Right forelimb (tissue), 1 donor: Measurements from ENCODE around the gene ZNF770.

Experiments used
- DNase-seq: peaks from one replicate; pipeline ENCODE4 v3.0.0-alpha.2; 2018

ZNF770 gene, protein sequence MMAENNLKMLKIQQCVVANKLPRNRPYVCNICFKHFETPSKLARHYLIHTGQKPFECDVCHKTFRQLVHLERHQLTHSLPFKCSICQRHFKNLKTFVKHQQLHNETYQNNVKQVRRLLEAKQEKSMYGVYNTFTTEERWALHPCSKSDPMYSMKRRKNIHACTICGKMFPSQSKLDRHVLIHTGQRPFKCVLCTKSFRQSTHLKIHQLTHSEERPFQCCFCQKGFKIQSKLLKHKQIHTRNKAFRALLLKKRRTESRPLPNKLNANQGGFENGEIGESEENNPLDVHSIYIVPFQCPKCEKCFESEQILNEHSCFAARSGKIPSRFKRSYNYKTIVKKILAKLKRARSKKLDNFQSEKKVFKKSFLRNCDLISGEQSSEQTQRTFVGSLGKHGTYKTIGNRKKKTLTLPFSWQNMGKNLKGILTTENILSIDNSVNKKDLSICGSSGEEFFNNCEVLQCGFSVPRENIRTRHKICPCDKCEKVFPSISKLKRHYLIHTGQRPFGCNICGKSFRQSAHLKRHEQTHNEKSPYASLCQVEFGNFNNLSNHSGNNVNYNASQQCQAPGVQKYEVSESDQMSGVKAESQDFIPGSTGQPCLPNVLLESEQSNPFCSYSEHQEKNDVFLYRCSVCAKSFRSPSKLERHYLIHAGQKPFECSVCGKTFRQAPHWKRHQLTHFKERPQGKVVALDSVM

DNA sequence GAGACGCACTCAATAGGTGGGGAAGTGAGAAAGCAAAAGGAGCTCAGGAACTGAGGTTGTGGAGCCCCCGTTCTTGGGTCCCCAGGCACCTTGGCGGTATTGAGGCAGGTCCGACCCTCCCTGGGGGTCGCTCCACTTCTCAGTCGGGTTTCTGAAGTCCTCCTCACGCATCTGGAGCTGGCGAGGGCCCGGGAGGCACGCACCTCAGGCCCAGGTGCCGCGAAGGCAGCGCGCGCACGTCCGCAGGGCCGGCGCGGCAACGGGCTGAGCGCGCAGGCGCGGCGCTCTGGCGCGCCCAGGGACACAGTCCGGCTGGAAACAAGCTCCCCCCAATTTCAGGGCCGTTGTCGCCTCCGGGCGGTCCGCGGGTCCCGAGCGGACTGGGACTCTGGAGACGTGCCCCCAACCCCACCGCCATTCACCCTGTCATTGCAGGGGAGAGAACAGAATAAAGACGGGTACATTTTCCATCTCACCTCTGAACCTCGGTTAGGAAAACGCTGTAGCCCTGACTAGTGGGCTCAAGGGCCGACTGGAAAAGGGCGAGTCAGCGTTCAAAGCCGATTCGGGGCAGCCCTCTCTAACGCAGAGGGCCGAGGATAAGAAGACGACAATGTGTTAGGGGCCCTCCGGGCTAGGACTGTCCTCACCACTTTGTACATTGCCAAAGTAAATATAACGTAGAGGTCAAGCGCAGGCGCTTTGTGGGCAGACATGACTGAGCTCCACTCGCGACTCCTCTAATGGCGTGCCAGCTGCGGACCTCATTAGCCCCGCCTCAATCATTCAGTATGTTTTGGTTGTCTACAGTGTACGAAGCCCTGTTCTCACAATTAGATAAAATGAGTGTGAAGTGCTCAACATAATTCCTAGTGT, at the start of gene ZNF770:
Gene ZNF770, minus strand, starts transcription at position 261 of the 876 bp plus-strand sequence. CDS start 4,853 bp downstream, outside the sequence.
- DNase-seq: peak; percentile 92

DNA sequence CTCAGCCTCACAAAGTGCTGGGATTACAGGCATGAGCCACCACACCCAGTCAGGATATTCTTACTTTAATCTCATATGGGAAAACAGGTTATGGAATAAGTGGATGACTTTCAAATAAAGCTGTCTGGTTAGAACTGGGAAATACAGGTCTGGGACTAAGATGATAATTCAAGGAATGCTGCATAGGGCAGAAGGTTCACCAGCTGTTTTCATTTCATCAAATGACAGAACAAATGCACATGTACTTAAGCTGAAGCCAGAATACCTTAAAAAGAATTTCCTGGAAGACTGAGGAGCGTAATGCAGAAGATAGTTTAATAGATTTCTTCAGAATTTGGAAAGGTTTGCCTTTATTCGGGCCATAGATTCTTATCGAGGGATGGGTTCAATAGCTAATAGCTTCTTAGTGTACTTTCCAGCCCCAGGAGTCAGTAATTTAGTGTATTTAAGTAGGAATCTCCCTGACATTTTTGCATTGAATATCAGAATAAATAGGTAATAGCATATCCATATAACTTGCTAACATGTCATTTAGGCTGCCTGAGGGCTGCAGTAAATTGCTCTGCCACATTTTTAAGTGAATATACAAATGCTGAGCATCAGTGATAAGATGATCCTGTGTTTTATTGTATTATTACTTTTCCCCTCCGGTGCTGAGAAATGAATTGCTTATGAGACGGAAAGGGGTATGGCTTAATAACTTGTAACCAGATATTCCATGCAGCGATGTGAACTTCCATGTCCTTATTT, 40.3 kb upstream of the ZNF770 start:
- DNase-seq: no peak

DNA sequence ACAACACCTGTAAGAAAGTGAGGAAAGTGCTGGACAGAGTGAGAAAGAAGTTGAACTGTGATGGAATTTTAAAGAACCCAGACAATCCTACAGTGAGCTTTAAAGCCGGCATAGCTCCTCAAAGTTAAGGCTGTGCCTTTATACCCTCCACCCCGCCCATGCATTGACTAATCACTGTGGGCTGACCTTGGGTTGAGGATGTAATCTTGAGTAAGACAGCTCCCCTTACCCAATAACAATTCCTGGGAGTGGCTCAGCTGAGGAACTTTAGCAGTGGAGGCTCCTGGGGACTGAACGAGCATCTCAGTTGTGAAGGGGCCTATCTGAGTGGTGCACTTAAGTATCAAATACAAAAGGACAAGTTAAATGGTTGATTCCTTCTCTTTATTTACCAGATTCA, 35.7 kb upstream of the ZNF770 start:
- DNase-seq: no peak

DNA sequence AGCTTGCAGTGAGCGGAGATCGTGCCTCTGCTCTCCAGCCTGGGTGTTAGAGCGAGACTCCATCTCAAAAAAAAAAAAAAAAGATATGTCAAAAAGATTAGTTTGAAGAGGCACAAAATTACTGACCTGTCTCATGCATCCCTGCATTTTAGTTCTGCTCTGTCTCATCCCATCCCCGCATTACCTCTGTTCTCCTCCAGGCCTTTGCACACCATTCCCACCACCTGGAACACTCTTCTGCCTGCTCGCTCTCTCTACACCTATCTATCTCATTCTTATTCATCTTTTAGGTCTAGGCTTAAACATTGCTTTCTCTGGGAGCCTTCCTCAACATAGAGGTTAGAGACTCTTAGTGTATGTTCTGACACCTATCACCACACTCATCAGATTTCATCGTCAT, 32.9 kb upstream of the ZNF770 start:
- DNase-seq: no peak

DNA sequence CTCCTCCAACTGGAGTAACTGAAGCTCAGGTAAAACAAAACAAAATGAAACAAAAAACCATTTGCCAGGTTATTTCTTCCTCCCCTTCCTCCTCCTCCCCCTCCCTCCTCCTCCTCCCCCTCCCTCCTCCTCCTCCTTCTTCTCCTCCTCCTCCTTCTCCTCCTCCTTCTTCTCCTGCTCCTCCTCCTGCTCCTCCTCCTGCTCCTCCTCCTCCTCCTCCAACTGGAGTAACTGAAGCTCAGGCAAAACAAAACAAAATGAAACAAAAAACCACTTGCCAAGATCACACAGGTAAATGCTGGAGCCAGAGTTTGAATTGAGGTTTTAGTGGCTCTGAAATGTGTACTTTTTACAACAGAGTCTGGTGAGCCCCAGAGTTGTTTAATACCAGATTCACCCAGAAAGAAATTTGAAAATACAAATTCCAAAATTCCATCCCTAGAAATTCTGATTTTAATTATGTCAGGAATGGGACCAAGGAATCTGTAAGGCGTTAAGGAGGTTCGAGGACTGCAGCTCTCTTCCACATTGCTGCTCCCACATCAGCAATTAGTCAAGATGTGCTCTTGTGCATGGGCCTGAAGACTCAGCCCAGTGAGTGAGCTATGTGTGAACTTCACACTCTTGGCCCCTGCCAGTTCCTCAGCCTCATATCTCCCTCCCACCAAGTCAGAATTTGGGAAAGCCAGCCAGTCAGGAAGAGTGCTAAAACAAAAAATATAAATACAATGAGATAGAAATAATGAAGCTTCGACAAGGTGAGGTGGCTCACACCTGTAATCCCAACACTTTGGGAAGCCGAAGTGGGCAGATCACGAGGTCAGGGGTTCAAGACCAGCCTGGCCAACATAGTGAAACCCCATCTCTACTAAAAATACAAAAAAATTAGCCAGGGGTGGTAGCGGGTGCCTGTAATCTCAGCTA, 31.6 kb upstream of the ZNF770 start:
- no peak for DNase-seq

DNA sequence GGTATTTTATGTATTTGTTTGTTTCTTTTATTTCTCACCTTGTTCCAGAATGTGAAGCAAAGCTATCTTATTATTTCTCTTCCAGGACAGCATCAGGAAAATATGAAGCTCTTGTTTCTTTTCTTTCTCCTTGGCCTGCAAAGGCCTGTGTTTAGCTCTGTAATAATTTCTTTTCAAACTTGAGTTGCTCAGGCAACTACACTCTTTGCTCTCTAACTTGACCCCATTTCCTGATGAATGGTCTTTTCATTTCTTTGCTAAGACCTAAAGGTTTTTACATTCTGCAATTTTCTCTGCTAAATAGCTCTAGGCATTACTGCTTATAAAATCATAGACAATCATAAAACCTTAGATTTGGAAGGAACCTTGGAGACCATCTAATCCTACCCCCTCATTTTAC, 26.2 kb upstream of the ZNF770 start:
- no peak for DNase-seq

DNA sequence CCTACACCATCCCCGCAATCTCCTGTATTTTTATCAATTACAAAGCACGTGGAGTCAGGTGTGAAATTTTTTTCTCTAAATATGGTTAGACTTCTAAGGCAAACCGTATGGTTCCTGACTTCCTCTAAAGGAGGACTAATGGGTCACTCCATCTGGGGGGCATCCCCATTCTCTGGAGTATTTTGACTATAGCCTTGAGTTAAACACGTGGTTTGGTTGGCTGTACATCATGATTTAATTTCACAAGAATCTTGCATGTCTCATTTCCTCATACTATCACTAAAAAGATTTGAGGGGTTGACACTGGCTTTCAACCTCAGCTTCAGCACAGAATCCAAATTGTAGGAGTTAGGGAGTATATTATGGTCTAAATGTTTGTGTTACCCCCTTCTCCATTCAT, 25.3 kb upstream of the ZNF770 start:
- no peak for DNase-seq

DNA sequence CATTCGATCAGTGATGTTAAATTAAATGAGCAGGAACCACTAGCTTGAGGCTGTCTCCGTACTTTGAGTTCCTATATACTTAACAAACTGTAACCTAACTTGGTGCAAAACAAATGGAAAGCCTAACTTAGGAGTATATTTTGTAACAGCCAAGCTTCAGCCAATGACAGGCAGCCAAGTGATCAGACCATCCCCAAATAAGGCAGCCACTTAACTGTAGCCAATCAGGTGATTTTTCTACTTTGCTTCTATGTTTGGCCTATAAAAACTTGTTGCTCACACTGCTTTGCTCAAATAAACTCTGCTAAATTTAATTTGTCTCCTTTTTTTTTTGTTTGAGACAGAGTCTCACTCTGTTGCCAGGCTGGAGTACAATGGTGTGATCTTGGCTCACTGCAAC, 19.3 kb upstream of the ZNF770 start:
- no peak for DNase-seq

DNA sequence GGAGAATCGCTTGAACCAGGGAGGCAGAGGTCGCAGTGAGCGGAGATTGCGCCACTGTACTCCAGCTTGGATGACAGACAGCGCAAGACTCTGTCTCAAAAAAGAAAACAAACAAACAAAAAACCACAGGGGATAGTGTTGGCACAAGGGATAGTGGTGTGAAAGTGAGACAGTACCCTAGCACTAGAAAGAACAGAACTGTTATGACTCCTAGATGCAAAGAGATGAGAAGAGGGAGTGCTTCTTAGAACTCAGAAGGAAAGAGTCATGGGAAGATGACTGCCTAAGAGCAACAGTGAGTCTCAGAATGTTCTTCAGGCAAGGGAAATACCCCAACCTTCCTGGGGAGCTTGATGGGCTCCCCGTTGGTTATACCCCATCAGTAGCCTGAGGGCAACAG, 17.8 kb upstream of the ZNF770 start:
- DNase-seq: no peak

DNA sequence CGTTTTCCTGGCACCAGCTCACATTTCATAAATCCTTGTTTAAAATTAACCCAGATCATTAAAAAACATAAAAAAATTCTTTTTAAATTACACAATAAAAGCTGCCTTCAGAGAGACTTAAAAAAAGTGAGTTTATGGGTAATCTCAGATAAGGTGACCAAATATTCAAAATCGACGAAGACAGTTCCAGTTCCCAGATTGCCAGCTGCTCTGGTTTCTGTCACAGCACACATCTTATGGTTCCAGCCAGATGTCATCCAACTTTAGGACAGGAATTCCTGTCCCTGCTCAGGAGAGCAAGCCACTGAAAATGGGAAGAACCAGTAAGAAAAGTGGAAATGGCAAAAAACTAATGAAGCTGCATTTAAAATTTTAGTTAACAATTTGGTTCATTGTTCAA, 15.8 kb upstream of the ZNF770 start:
- no peak for DNase-seq

DNA sequence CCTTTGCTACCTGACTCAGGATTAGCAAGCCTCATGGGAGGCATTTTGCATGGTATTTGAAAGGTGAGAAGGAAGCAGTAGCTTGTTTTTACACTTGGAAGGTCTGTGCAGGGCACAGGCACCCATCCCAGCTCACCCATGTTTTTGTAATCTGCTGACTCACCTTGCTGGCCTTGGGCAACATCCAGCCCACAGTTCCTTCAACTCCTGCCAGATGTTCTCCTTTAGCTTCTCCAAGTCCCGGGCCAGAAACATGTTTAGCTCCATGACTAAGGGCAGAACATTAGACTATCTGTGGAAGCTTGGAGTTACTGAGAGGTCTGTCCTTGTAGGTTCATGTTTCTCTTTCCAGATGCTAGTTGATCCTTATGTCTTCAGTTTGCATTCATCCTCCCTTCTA, 12.4 kb upstream of the ZNF770 start:
- no peak for DNase-seq

DNA sequence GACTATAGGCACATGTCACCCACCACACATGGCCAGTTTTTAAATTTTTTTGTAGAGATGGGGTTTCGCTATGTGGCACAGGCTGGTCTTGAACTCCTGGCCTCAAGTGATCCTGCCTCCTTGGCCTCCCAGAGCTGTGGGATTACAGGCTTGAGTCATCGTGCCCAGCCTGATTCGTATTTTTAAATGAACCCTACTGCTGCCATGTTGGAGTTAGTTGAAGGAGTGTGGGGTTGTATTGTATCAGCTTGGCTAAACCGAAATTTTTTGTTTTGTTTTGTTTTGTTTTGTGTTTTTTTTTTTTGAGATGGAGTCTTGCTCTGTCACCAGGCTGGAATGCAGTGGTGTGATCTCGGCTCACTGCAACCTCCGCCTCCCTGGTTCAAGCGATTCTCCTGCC, 11.8 kb upstream of the ZNF770 start:
- DNase-seq: no peak

DNA sequence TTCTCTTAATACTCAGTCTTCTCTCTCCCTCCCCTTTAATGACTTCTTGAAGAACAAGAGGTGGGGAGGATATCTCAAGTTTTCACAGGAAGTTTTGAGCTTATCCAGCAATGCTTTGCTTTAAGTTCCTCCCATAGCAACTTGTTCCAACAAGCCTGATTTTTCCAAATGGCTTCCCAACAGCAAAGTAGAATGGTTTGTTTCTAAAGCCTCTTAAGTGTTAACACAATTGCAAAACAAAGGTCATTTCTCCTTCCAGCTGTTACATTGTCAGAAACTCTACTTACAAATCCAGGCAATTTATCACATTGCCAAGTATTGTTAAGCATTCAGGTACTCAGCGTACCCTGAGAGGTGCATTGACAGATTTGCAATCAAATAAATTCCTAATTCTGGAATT, 6.8 kb upstream of the ZNF770 start:
- no peak for DNase-seq

DNA sequence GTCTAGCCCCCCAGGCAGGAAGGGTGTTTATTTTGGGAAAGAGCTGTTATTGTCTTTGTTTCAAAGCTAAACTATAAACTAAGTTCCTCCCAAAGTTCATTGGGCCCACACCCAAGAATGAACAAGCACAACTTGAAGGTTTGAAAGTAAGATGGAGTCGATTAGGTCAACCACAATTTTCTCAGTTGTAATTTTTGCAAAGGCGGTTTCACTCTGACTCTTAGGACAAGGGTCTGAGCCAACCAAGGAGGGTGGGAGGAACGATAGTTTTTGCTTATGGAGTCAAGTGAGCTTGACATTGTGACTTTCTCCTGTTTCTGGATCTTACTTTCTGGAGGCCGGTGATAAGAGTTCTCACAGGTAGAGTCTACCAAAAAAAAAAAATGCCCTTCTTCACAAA, 5.8 kb upstream of the ZNF770 start:
- no peak for DNase-seq

DNA sequence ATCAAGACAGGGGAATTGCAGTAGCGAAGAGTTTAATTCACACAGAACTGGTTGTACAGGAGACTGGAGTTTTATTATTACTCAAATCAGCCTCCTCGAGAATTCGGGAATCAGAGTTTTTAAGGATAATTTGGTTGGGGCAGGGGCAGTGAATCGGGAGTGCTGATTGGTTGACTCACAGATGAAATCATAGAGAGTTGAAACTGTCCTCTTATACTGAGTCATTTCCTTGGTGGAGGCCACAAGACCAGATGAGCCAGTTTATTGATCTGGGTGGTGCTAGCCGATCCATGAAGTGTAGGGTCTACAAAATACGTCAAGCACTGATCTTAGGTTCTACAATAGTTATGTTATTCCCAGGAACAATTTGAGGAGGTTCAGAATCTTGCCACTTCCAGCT, 5.3 kb upstream of the ZNF770 start:
- DNase-seq: no peak

DNA sequence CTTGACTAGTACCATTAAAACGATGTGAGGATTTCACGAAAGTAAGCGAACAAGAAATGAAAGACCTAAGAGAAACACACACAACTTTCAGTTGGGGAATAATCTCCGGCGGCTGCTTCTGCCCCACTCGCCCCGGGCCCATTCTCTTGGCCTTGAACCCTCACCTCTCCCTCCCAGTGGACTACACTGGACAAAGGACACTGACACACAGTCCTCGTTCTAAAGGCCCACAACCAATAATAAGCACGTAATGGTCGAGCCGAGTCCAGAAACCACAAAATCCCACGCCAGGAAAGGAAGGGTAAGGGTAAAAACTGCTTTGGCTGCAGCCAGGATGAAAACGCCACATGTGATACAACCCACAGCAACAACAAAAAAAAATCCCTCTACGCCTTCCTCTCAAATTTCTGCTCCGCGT, 469 bp downstream of the ZNF770 start:
- DNase-seq: peak; percentile 49

DNA sequence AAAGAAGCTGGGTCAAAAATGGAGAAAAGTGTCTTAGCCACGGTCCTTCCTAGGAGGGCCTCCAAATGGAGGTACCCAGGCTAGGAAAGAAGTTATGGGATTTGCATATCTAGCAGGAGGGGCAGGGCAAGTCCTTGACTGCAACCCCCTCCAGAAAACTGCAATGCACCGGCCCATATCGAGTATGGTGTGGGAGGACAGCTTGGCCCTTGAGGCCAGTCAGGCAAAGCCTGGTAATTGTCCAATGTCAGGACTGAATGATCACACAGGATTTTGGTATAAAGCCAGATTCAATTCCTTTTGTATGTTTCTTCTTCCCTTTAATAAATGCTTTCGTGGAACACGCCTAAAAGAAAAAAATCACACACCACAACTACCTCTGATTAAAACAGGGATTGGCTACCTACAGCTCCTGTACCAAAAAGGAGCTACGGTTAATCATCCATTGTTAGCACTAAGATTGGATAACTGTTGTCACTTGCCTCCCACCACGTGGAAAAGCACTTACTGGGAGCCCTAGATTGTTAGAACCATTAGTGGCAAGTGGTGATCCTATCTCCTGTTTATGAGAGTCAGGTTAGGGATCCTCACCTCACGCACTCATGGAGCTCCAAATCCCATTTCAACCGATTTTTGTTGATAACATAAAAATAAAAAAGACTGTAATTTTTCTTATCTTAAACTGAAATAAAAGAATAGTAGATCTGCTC, 1.2 kb downstream of the ZNF770 start:
- DNase-seq: no peak

DNA sequence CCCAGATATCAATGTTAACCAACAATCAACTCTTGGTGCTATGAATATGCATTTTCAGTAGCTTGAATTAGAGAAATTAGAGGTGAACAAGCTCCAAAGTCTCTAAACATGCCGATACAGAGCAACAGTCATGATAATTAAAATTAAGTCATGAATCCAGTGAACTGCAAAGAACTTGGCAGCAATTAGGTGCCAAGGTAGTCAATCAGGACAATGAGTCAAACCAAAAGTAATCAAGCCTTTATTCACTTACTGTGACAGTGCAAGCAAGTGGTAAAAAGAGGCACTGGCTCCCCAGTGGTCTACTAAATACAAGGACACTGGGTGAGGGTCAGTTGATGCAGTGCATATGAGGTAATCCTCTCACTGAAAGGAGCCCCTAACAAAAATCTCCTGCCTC, 1.8 kb downstream of the ZNF770 start:
- DNase-seq: no peak

DNA sequence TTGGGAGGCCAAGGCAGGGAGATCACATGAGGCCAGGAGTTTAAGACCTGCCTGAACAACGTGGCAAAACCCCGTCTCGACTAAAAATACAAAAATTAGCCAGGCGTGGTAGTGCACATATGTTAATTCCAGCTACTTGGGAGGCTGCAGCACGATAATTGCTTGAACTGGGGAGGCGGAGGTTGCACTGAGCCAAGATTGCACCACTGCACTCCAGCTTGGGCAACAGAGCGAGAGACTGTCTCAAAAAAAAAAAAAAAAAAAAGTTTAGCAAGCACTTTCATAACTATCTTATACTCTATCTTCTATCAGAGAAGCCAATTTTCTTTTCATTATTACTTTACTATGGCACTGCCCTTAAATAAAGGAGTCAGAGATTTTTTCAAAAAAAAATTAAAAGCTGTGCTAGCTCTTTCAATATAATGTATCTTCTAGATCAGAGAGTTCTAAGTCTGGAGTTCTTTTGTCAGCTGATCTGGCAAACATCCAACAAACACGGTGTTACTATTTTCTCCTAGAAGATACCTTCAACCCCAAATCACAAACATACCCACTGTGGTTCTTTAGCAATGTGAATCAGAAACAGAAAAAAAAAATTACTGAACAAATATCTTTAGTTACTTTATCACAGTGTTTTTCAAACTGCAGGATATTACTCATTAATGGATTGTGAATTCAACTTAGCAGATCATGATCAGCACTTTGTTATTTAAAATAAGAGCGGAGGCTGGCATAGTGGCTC, 3.0 kb downstream of the ZNF770 start:
- DNase-seq: no peak

DNA sequence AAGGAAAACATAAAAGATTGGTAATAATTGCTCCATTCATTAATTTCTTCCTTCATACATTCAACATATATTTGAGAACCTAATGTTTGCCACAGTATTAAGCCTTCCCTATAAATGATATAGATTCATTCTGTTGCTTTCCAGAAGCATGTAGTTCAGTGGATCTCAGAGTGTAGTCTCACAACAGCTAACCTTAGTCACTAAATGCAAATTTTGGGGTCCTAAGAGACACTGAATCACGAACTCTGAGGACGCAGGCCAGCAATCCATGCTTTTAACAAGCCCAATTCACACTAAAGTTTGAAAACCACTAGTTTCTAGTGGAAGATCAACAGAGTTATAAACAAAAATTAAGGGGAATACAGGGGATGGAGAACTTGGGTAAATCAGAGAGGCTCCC, 11.3 kb downstream of the ZNF770 start:
- DNase-seq: no peak
